Smooth muscle cell (in vitro differentiated cells): ENCODE results near the gene FOXO3. TPM values are rescaled to one million over a fixed set of nuclear protein-coding genes. Genes with fewer than 3 reads are reported as not detected.
A peak's percentile ranks its signal among the peaks of the same experiment; 100 is the strongest.
"Not testable (repeated sequence)": the region's sequence is repeated elsewhere in the genome, so short reads cannot be mapped to it uniquely, and the experiment has no call there.

Experiments used
- DNase-seq: peaks from one replicate; lab custom pipeline; 2025; ENCODE audit not compliant: unreplicated experiment; lab: John Stamatoyannopoulos, UW
- H2AFZ ChIP-seq: fragments of 200-600 bp; sonication (generic); 2 replicates; pipeline ENCODE4 v1.6.0; 2016; ENCODE audit warnings: antibody characterized with exemption, low read depth, mild to moderate bottlenecking
- H3F3A ChIP-seq: fragments of 200-600 bp; sonication (generic); 2 replicates; pipeline ENCODE4 v1.6.0; 2017; ENCODE audit warnings: antibody characterized with exemption, low read depth
- H3K27ac ChIP-seq: fragments of 200-600 bp; sonication (generic); 2 replicates; pipeline ENCODE4 v1.5.1; 2016; ENCODE audit warnings: low read depth, mild to moderate bottlenecking
- H3K27me3 ChIP-seq: fragments of 200-600 bp; sonication (generic); 2 replicates; pipeline ENCODE4 v1.6.1; 2016; ENCODE audit warnings: low read depth, mild to moderate bottlenecking
- H3K36me3 ChIP-seq: fragments of 200-600 bp; sonication (generic); 2 replicates; pipeline ENCODE4 v1.5.1; 2016; ENCODE audit warnings: low read depth
- H3K4me1 ChIP-seq: fragments of 200-600 bp; sonication (generic); 2 replicates; pipeline ENCODE4 v1.5.1; 2016; ENCODE audit warnings: low read depth
- H3K4me2 ChIP-seq: fragments of 200-600 bp; sonication (generic); 2 replicates; pipeline ENCODE4 v1.6.0; 2016; ENCODE audit warnings: mild to moderate bottlenecking
- H3K4me3 ChIP-seq: fragments of 200-600 bp; sonication (generic); 2 replicates; pipeline ENCODE4 v1.5.1; 2016; ENCODE audit warnings: mild to moderate bottlenecking
- H3K79me2 ChIP-seq: fragments of 200-600 bp; sonication (generic); 2 replicates; pipeline ENCODE4 v1.6.0; 2016; ENCODE audit warnings: low read depth, mild to moderate bottlenecking
- H3K9ac ChIP-seq: fragments of 200-600 bp; sonication (generic); 2 replicates; pipeline ENCODE4 v1.6.0; 2016; ENCODE audit warnings: low read depth
- H3K9me3 ChIP-seq: fragments of 200-600 bp; sonication (generic); replicated peaks from 2 replicates; pipeline ENCODE4 v1.5.1; 2016; ENCODE audit warnings: low read depth
- H4K20me1 ChIP-seq: fragments of 200-600 bp; sonication (generic); 2 replicates; pipeline ENCODE4 v1.6.0; 2016; ENCODE audit warnings: low read depth
- WGBS: methylation state at CpG from one replicate; pipeline ENCODE4 v1.1.7; 2016; ENCODE audit warnings: low lambda C conversion rate; 5-methylcytosine and 5-hydroxymethylcytosine counted together
- polyA plus RNA-seq: library from polyadenylated mRNA; unstranded; fragments of >200 nt; fragmentation: Nextera tagmentation; extraction: Ambion mirVana; gene quantifications from 2 replicates; pipeline ENCODE4 v1.2.1, GENCODE V29; 2016
- total RNA-seq: library from RNA; depleted of rRNA; stranded (reverse); fragments of >200 nt; gene quantifications from 2 replicates; pipeline ENCODE4 v1.2.3, GENCODE V29; 2014
- TF ChIP-seq, protein P1 (sequence below): fragments of 200-600 bp; sonication (generic); IDR thresholded peaks from 2 replicates; pipeline ENCODE4 v1.5.1; 2017; ENCODE audit warnings: borderline replicate concordance, mild to moderate bottlenecking, antibody characterized with exemption; ENCODE audit not compliant: insufficient read depth, poor library complexity, severe bottlenecking

FOXO3 gene
- total and polyA plus RNA-seq, 2 experiments from 2014 or later: 35.9 to 40.3 TPM

DNA sequence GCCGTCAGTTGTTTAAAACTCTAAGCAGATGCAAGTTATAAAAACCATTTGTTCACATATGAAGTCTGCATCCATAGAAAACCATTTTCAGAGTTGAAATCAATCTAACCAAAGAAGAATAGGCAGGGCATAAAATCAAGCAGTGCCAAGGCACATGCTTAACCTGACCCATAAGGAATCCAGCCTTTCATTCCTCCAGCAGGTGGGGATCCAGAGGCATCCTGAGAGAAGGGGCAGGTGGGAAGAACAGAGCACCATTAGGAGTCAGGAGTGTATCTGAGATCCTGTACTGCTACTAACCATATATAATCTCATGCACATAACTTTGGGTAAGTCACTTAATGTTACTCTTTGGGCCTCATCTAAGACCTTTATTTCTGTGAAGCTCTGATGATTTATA lies 29.4 kb upstream of the FOXO3 start:
- 96% methylated on average over 1 of the region's 1 CpG for WGBS
- H3K9me3 ChIP-seq: no peaks in the 10 kb centered on the region
- no peaks in the 10 kb centered on the region for H3K79me2 ChIP-seq
- DNase-seq: no peak
- H3K36me3 ChIP-seq: no peaks in the 10 kb centered on the region
- H4K20me1 ChIP-seq: no peaks in the 10 kb centered on the region
- peaks cover 3% of the 10 kb centered on the region for H3K27me3 ChIP-seq
- H3K4me3 ChIP-seq: no peak overlapping the region
- H3F3A ChIP-seq: no peaks in the 10 kb centered on the region
- TF ChIP-seq, protein P1, sequence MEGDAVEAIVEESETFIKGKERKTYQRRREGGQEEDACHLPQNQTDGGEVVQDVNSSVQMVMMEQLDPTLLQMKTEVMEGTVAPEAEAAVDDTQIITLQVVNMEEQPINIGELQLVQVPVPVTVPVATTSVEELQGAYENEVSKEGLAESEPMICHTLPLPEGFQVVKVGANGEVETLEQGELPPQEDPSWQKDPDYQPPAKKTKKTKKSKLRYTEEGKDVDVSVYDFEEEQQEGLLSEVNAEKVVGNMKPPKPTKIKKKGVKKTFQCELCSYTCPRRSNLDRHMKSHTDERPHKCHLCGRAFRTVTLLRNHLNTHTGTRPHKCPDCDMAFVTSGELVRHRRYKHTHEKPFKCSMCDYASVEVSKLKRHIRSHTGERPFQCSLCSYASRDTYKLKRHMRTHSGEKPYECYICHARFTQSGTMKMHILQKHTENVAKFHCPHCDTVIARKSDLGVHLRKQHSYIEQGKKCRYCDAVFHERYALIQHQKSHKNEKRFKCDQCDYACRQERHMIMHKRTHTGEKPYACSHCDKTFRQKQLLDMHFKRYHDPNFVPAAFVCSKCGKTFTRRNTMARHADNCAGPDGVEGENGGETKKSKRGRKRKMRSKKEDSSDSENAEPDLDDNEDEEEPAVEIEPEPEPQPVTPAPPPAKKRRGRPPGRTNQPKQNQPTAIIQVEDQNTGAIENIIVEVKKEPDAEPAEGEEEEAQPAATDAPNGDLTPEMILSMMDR: no peak
- no peak overlapping the region for H3K27ac ChIP-seq
- H3K9ac ChIP-seq: no peak overlapping the region
- H3K4me1 ChIP-seq: no peaks in the 10 kb centered on the region
- no peak overlapping the region for H2AFZ ChIP-seq
- H3K4me2 ChIP-seq: no peak overlapping the region

DNA sequence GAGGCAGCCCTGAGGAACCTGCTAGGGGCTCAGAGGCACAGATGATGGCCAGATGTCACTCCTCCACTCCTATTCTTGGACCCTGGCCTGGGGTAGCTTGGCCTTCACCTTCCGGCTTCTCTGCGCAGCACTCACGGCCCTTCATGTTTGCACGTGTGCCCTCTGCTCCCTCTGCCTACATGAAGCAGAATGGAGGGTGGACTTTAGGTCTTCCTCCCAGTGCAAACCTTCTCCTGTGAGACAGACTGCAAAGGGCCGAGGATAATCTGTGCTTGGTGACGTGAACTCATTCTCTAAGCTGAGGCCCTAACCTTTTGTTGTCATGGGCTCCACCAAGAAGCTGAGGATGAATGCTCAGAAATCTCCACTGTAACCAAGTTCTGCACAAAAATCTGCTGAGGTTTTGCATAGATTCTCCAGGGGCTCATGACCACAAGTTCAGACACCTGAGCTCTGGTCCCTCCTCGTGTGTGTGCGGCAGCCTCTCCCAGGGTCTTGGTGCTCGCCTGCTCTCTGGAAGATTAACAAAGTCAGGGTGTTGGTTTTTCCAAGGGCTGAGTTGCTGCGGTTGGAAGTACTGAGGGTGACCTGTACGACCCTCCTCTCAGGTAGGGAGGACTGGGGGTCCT lies 25.5 kb upstream of the FOXO3 start:
- peaks cover 3% of the 10 kb centered on the region for H3K27me3 ChIP-seq
- H3K4me1 ChIP-seq: no peaks in the 10 kb centered on the region
- no peaks in the 10 kb centered on the region for H4K20me1 ChIP-seq
- WGBS: 89% methylated on average over 11 of the region's 11 CpGs
- H3K9ac ChIP-seq: no peak overlapping the region
- TF ChIP-seq, protein P1: no peak
- no peaks in the 10 kb centered on the region for H3K9me3 ChIP-seq
- no peaks in the 10 kb centered on the region for H3K79me2 ChIP-seq
- no peak for DNase-seq
- no peak overlapping the region for H3K4me3 ChIP-seq
- no peaks in the 10 kb centered on the region for H3K36me3 ChIP-seq
- H3K4me2 ChIP-seq: no peak overlapping the region
- no peaks in the 10 kb centered on the region for H3F3A ChIP-seq
- H2AFZ ChIP-seq: no peak overlapping the region
- no peak overlapping the region for H3K27ac ChIP-seq

DNA sequence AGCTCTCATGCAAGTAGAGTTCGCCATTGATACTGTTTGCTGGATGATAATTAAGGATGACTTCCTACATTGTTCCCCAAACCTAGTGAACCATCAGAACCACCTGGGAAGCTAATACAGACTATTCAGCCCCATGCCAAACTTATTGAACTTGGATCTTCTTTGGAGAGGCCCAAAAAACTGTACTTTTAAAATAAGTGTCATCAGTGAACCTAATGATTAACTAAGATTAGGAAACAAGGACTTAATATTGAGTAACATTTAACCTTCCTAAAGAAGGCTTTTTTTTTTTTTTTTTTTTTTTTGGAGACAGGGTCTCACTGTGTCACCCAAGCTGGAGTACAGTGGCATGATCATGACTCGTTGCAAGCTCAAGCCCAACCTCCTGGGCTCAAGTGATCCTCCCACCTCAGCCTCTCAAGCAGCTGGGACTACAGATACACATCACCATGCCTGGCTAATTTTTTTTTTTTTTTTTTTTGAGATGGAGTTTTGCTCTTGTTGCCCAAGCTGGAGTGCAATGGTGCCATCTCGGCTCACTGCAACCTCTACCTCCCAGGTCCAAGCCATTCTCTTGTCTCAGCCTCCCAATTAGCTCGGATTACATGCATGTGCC lies 24.7 kb upstream of the FOXO3 start:
- not testable (repeated sequence) for H2AFZ ChIP-seq, H4K20me1 ChIP-seq, H3K4me2 ChIP-seq, H3K4me3 ChIP-seq, H3F3A ChIP-seq, H3K9ac ChIP-seq, H3K9me3 ChIP-seq, H3K36me3 ChIP-seq, DNase-seq, H3K79me2 ChIP-seq, H3K27ac ChIP-seq, H3K4me1 ChIP-seq, H3K27me3 ChIP-seq
- WGBS: 97% methylated on average over 4 of the region's 4 CpGs

DNA sequence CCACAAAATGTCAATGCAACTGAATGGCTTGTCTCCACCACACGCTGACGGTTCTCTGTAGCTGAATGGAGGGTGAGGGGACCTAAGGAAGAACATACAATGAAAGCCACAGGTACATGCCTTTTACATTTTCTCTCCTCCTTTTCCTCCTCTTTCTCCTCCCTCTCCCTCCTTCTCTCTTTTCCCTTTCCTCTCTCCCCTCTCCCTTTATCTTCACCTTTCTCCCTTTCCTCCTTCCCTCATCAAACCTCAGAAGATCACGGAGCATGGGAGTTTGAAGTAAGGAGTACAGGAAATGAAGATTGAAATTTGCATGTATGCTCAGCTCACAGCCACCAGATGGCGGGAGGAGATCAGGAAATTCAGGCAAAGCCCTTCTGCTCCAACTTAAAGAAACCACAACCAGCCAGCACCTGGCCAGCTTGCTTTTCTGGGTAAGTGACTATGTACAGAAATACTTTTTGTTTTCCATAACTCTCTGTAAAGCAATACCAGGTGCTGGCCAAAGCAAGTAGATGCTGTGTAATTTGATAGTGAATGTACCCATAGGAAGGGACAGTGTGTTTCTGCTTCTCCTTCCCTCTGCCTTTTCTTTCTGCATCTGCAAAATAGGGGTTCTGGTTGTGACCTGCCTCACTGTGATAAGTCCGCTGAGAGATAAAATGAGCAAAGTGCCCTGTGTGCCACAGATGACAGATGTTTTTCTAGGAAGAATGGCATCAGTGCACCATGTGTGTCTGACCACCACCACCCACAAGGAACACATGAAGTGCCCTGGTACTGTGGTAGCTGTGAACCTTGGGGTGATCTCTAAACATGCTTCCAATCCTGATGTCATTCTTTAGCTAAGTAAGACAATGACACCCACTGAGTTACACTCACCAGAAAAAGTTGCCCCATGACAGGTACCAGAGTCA lies 18.6 kb upstream of the FOXO3 start:
- Histone ChIP-seq H2AFZ (peak overlapping the region; percentile 74), H4K20me1 (no peaks in the 10 kb centered on the region), H3K9ac (no peak overlapping the region), H3K4me3 (no peak overlapping the region), H3K4me2 (peak overlapping the region; percentile 44), H3K9me3 (no peaks in the 10 kb centered on the region), H3K27me3 (no peaks in the 10 kb centered on the region), H3K4me1 (no peaks in the 10 kb centered on the region), H3K79me2 (no peaks in the 10 kb centered on the region), H3K27ac (no peak overlapping the region), H3F3A (no peaks in the 10 kb centered on the region), H3K36me3 (no peaks in the 10 kb centered on the region)
- 36% methylated on average over 5 of the region's 5 CpGs for WGBS
- TF ChIP-seq, protein P1: peak; percentile 94
- no peak for DNase-seq
